Left ventricle myocardium superior (tissue), 1 donor: ENCODE data around the gene NUTM2F. TPM values are rescaled to one million over a fixed set of nuclear protein-coding genes. Genes with fewer than 3 reads are reported as not detected.
"Not testable (repeated sequence)": the region's sequence is repeated elsewhere in the genome, so short reads cannot be mapped to it uniquely, and the experiment has no call there.

Experiments
- ATAC-seq: fragments of 200-7000 bp; cut with Tn5 transposase; one replicate; pipeline ENCODE4 v1.9.1; 2020; ENCODE audit warnings: mild to moderate bottlenecking, moderate library complexity
- DNase-seq: peaks from one replicate; pipeline ENCODE4 v3.0.0-alpha.2; 2020
- intact Hi-C: fragments of 100-400 bp; cut with micrococcal nuclease; formaldehyde crosslinking; loops from one replicate; pipeline ENCODE4 v1.11.0; 2022
- total RNA-seq: library from RNA; stranded (reverse); fragmentation: NEBNext Ultra II Directional; extraction: Animal tissue kit (Norgen Biotek cat#: 25700); gene quantifications from one replicate; pipeline ENCODE4 v1.2.1, GENCODE V29; 2021
- donor health status: DM: no; HTN: yes; CAD: no; lungs with severe emphysema.

The NUTM2F gene
- total RNA-seq, 1 donor from 2014 or later: not detected

- ATAC-seq, intact Hi-C loops: not testable (repeated sequence)
These were observed 10.3 kb downstream of the NUTM2F start for GRCh38 chr9:94317949-94318657.

GRCh38 chr9:94316236-94316635 is 12.2 kb downstream of the NUTM2F start:
- DNase-seq, intact Hi-C loops, ATAC-seq: not testable (repeated sequence)

More at GRCh38 chr9:94317949-94318657, 10.3 kb downstream of the NUTM2F start:
- not testable (repeated sequence) for DNase-seq

- intact Hi-C loops, DNase-seq, ATAC-seq: not testable (repeated sequence)
These were observed 13.1 kb downstream of the NUTM2F start for GRCh38 chr9:94315034-94315984.

- intact Hi-C loops: no loop called here
- DNase-seq: no peak
- ATAC-seq: no peak
These were observed 25.1 kb downstream of the NUTM2F start for GRCh38 chr9:94303321-94303720.

GRCh38 chr9:94302426-94302825 is 26.0 kb downstream of the NUTM2F start:
- DNase-seq (no peak), ATAC-seq (no peak)
- intact Hi-C loops: no loop called here

- DNase-seq: no peak
- intact Hi-C loops: no loop called here
These were observed 26.9 kb downstream of the NUTM2F start for GRCh38 chr9:94301583-94301982.

GRCh38 chr9:94300470-94301301 is 27.8 kb downstream of the NUTM2F start:
- intact Hi-C loops: no loop called here
- no peak for DNase-seq
- no peak for ATAC-seq

More at GRCh38 chr9:94301583-94301982, 26.9 kb downstream of the NUTM2F start:
- no peak for ATAC-seq

GRCh38 chr9:94298949-94299599 is 29.4 kb downstream of the NUTM2F start:
- no peak for ATAC-seq
- intact Hi-C loops: no loop called here
- DNase-seq: no peak

- ATAC-seq: no peak
- intact Hi-C loops: no loop called here
- DNase-seq: no peak
These were observed 38.8 kb downstream of the NUTM2F start for GRCh38 chr9:94289691-94290090.

GRCh38 chr9:94287877-94288513 is 40.4 kb downstream of the NUTM2F start:
- intact Hi-C loops: no loop called here
- DNase-seq: no peak
- peak; percentile 95 for ATAC-seq

GRCh38 chr9:94286116-94286515 is 42.3 kb downstream of the NUTM2F start:
- no peak for DNase-seq
- no peak for ATAC-seq
- intact Hi-C loops: no loop called here

GRCh38 chr9:94281101-94281500 is 47.3 kb downstream of the NUTM2F start:
- no peak for DNase-seq
- ATAC-seq: no peak
- intact Hi-C loops: no loop called here

- ATAC-seq: no peak
- DNase-seq: no peak
- intact Hi-C loops: no loop called here
These were observed 47.9 kb downstream of the NUTM2F start for GRCh38 chr9:94280409-94280989.

- ATAC-seq: no peak
- intact Hi-C loops: no loop called here
- no peak for DNase-seq
These were observed 50.4 kb downstream of the NUTM2F start for GRCh38 chr9:94277885-94278536.

GRCh38 chr9:94277029-94277428 is 51.4 kb downstream of the NUTM2F start:
- intact Hi-C loops, DNase-seq, ATAC-seq: not testable (repeated sequence)

GRCh38 chr9:94270009-94270408 is 58.4 kb downstream of the NUTM2F start:
- no peak for DNase-seq
- ATAC-seq: no peak
- intact Hi-C loops: no loop called here

- intact Hi-C loops: no loop called here
- DNase-seq (peak; percentile 33), ATAC-seq (peak; percentile 67)
These were observed 59.2 kb downstream of the NUTM2F start for GRCh38 chr9:94269264-94269663.
